ENCODE results near the gene HLA-DOA.
A peak's percentile ranks its signal among the peaks of the same experiment; 100 is the strongest.

Gene HLA-DOA

DNA sequence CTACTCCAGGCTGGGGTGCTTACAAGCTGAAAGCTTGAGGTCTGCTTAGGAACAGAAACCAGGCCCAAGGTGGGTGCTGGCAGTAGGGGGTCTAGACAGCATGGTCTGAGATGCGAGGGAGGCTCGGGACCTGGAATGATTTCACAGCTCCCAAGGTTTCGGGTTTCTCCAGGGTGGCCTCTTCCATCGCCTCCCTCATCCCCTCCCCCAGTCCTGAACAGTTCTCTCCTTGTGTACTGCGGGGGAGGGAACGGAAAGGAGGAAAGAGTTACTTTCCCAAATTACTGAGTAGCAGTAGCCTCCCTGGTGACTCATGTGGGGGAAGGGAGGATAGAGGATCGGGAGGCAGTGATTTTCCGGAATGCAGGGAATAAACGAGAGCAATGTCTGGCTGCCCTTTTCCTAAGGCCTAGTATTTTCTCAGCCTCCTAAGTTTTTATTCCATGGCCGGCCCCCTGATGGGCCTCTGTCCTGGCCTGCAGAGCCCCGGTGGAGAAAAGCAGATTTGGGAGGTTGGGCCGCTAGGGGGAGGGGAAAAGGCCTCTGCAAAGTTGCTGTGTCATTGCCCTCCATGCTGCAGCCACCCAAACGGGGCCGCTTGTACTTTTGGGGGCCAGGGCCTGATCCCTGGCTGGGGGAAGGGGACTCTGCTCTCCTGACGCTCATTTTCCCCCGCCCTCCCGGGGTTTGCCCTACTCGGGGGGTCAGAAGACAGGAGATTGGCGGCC is 39.5 kb downstream of the HLA-DOA start:
- ATAC-seq (ENCODE audit: low read depth): no peak
- Mint-ChIP-seq H3K9me3 (no peaks in the 10 kb centered on the region), H3K27ac (peak overlapping the region; percentile 99), H3K36me3 (peaks cover 24% of the 10 kb centered on the region), H3K4me1 (peaks cover 35% of the 10 kb centered on the region), H3K4me3 (peak overlapping the region; percentile 98), H3K27me3 (no peaks in the 10 kb centered on the region)
- DNase-seq (ENCODE audit: low spot score in 2 of 2): peak in 1 of 2 donors; percentile 63

DNA sequence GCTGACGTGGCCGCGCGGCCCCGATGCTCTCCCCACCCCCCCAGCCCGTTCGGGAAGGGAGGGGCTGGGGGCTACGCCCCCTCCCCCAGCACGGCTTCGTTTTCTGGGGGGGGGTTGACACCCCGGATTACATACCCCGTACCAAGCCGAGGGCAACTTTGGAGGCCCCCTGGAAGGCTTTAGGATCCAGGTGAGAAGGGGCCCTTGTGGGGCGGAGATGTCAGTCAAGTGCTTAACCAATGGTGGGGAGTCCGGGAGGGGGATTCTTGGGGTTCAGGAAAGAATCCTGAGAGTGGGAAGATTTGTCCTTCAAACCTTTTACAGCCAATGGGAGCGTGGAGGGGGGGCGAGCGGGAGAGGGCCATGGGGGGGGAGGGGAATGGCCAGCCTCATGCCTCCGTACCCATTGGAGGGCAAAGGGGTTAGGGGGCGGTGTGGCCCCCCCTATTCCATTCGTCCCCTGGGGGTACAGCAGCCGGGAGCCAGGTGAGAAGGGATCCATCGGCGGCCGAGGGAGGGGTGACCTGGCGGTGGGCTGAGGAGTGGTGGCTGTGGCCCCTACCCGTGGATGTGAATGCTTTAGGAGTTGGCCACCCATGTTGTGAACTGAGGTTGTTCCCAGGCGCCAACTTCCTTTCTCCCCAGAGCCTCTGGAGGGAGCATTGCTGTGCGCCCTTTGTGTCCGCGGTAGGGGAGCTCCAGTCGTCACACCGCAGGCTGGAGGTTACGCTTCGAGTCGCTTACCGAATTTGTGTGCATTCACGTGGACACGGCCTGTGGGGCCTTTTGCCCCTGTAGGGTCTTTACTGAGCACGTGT is 40.3 kb downstream of the HLA-DOA start:
- DNase-seq (ENCODE audit: low spot score in 2 of 2): peak; percentile 36 to 55
- Mint-ChIP-seq H3K27ac (peak overlapping the region; percentile 99), H3K9me3 (no peaks in the 10 kb centered on the region), H3K4me3 (peak overlapping the region; percentile 98), H3K4me1 (peaks cover 30% of the 10 kb centered on the region), H3K27me3 (no peaks in the 10 kb centered on the region), H3K36me3 (peaks cover 20% of the 10 kb centered on the region)
- no peak for ATAC-seq (ENCODE audit: low read depth)

DNA sequence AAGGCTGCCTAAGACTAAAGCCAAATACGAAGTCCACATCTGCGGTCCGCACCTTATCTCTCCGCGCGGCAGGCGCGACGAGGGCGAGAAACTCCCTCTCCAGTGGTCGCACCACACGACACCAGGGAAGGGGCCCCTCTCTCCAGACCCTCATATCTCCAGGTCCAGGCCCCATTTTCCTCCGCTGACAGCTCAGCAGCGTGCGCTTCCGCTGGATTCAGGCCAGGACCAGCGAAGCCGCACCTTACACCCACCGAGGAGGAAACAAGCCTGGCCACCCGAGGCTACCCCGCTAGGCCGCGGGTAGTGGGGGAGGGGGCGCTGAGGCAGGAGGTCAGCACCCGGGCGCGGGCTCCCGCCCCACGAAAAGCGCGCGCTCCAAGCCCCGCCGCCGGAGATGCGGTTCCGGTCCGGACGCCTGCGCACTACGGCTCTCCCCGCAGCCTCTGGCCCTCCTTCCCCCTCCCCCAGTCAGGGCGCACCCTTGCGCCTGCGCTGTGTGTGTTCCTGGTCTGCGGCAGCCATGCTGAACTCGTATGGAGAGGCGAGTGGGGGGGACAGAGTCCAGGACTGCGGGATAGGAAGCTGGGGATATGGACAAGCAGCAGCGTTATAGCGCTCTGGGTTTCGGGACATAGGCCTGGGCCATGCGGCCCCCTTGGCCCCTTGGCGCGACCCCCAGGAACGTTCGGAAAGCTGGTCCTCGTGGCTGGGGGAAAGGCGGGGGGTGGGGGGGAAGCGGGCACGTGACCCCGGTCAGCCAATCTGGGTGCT is 41.1 kb downstream of the HLA-DOA start, which contains the start of gene BRD2:
BRD2 (plus strand) TSS at position 502 of the 774 bp plus-strand sequence. CDS start 4,305 bp downstream, outside the sequence.
- Mint-ChIP-seq H3K36me3 (peaks cover 12% of the 10 kb centered on the region), H3K27me3 (no peaks in the 10 kb centered on the region), H3K9me3 (no peaks in the 10 kb centered on the region), H3K4me3 (peak within 1 kb of the TSS; percentile 98), H3K27ac (peak within 1 kb of the TSS; percentile 99), H3K4me1 (peaks cover 29% of the 10 kb centered on the region)
- peak; percentile 47 for ATAC-seq (ENCODE audit: low read depth)
- DNase-seq (ENCODE audit: low spot score in 2 of 2): peak; percentile 96

DNA sequence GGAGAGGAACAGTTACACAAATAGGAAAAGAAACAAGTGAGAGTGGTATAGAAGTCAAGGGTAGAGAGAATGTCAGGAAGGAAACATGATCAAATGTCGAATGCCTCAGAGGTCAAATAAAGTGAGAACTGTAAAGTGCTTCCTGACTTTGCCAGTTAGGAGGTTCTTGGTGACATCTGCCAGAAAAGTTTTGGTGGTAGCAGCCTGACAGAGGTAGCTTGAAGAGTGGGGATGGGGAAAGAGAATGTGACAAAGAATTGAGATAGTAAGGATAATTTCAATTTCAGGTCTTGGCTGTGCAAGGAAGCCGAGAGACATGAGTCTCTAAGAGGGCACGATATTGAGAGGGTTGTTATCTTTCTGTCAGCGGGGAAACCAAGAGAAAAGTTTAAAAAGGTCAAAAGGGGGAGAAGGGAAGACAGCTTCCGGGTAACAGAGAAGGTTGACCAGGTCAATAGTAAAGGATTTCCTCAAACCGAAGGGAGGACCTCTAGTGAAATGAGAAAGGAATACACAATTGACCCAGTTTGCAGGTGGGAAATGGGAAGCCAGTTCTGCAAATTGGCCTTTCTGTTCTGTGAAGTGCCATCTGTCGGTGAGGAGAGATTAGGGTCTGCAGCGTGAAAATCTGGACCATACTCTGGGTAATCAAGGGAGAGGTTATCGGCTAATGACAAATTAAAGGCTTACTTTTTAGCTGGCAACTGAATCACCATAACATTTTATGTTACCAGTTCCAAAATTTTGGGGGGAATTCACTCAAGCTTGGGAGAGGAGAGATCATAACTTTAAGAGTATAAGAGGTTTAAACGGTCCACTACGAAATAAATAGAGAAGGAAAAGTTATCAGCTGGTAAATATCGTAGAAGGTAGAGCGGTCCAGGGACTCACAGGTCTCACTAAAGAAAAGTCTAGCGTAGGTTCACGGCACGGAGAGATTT is 42.0 kb downstream of the HLA-DOA start:
- H3K9me3 Mint-ChIP-seq: no peaks in the 10 kb centered on the region
- peaks cover 4% of the 10 kb centered on the region for H3K36me3 Mint-ChIP-seq
- no peak for ATAC-seq (ENCODE audit: low read depth)
- H3K4me1 Mint-ChIP-seq: peaks cover 32% of the 10 kb centered on the region
- H3K27me3 Mint-ChIP-seq: no peaks in the 10 kb centered on the region
- peak; percentile 26 to 44 for DNase-seq (ENCODE audit: low spot score in 2 of 2)
- H3K4me3 Mint-ChIP-seq: peak overlapping the region; percentile 98
- peak overlapping the region; percentile 99 for H3K27ac Mint-ChIP-seq

DNA sequence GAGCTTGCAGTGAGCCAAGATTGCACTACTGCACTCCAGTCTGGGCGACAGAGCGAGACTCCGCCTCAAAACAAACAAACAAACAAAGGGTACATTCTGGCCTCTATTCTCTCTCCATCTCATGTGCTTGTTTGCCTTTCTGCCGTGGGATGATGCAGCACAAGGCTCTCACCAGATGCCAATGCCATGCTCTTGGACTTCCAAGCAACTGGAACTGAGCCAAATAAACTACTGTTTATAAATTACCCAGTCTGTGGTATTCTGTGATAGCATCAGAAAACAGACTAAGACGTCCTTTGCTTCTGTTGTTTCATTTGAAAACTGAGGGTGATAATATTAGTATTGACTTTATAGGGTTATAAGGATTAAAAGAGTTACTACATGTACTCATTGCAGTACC is 44.6 kb downstream of the HLA-DOA start:
- DNase-seq (ENCODE audit: low spot score in 2 of 2): no peak
- Mint-ChIP-seq H3K4me1 (peaks cover 49% of the 10 kb centered on the region), H3K27ac (peak overlapping the region; percentile 17), H3K9me3 (no peaks in the 10 kb centered on the region), H3K27me3 (no peaks in the 10 kb centered on the region), H3K4me3 (no peak overlapping the region), H3K36me3 (peaks cover under 1% of the 10 kb centered on the region)
- no peak for ATAC-seq (ENCODE audit: low read depth)

DNA sequence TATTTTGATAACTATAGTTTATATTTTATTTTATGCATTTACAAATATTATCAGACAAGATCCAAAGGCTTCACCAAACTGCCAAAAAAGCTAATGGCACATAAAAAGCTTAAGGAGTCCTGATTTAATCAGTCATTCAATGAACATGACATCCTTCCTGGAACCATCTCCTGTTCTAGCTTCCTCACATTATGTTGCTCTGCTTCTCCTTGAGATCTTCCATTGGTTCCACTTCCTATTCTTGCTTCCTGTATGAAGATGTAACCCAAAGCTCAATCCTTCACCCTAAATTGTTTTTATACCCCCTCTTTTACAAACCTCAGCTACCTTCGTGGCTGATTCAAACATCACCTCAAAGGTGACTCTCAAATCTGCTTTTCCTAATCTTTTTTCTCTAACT is 45.5 kb downstream of the HLA-DOA start:
- Mint-ChIP-seq H3K9me3 (no peaks in the 10 kb centered on the region), H3K27me3 (no peaks in the 10 kb centered on the region), H3K27ac (no peak overlapping the region), H3K36me3 (peaks cover 4% of the 10 kb centered on the region), H3K4me1 (peaks cover 52% of the 10 kb centered on the region), H3K4me3 (no peak overlapping the region)
- ATAC-seq (ENCODE audit: low read depth): no peak
- DNase-seq (ENCODE audit: low spot score in 2 of 2): no peak

DNA sequence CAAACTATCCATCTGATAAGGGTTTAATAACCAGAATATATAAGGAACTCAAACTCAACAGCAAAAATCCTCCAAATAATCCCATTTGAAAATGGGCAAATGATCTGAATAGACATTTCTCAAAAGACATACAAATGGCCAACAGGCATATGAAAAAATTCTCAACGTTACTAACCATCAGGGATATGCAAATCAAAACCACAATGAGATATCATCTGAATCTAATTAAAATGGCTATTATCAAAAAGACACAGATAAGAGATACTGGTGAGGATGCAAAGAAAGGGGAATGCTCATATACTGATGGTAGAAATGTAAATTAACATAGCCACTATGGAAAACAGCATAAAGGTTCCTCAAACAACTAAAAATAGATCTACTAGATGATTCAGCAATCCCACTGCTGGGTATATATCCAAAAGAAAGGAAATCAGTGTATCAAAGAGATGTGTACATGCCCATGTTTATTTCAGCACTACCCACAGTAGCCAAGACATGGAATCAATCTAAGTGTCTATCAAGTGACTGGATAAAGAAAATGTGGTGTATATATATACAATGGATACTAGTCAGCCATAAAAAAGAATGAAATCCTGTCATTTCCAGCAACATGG is 47.1 kb downstream of the HLA-DOA start:
- Mint-ChIP-seq H3K27ac (no peak overlapping the region), H3K4me3 (no peak overlapping the region), H3K36me3 (peaks cover 8% of the 10 kb centered on the region), H3K4me1 (peaks cover 50% of the 10 kb centered on the region), H3K27me3 (no peaks in the 10 kb centered on the region), H3K9me3 (no peaks in the 10 kb centered on the region)
- ATAC-seq (ENCODE audit: low read depth) (no peak), DNase-seq (ENCODE audit: low spot score in 2 of 2) (no peak)

DNA sequence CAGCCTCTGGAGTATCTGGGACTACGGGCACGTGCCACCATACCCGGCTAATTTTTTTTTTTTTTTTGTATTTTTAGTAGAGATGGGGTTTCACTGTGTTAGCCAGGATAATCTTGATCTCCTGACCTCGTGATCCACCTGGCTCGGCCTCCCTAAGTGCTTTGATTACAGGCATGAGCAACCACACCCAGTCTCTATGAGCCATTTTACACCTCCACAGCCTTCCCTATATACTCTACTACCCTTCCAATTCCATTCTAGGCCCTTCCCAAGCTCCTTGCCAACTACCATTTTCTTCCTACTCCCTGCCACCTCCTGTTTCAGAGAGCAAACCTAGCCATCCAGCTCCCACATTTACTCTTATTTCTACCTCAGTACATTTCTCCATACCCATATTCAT is 48.8 kb downstream of the HLA-DOA start:
- no peaks in the 10 kb centered on the region for H3K9me3 Mint-ChIP-seq
- no peaks in the 10 kb centered on the region for H3K27me3 Mint-ChIP-seq
- DNase-seq (ENCODE audit: low spot score in 2 of 2) (no peak), ATAC-seq (ENCODE audit: low read depth) (no peak)
- peaks cover 48% of the 10 kb centered on the region for H3K4me1 Mint-ChIP-seq
- H3K36me3 Mint-ChIP-seq: peaks cover 8% of the 10 kb centered on the region
- no peak overlapping the region for H3K4me3 Mint-ChIP-seq
- H3K27ac Mint-ChIP-seq: peak overlapping the region; percentile 7

DNA sequence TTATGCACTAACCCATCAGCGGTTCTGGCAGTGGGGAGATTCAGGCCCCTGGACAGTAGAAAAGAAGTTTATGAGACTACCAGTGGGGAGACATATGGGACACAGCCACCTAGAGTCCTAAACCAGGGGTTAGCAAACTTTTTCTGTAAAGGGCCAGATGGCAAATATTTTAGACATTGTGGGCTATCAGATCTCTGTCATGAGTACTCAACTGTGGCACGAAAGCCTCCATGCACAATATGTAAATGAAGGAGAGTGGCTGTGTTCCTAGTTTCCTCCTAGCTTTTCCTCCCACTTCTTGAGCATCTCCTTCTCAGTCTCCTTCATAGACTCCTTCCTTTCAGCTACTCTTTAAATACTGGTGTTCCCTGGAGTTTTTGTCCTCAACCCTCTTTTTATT is 53.2 kb downstream of the HLA-DOA start:
- Mint-ChIP-seq H3K27ac (peak overlapping the region; percentile 35), H3K4me3 (peak overlapping the region; percentile 4), H3K27me3 (no peaks in the 10 kb centered on the region), H3K36me3 (peaks cover 10% of the 10 kb centered on the region), H3K4me1 (peaks cover 53% of the 10 kb centered on the region), H3K9me3 (no peaks in the 10 kb centered on the region)
- DNase-seq (ENCODE audit: low spot score in 2 of 2) (peak in 1 of 2 donors; percentile 7), ATAC-seq (ENCODE audit: low read depth) (no peak)

DNA sequence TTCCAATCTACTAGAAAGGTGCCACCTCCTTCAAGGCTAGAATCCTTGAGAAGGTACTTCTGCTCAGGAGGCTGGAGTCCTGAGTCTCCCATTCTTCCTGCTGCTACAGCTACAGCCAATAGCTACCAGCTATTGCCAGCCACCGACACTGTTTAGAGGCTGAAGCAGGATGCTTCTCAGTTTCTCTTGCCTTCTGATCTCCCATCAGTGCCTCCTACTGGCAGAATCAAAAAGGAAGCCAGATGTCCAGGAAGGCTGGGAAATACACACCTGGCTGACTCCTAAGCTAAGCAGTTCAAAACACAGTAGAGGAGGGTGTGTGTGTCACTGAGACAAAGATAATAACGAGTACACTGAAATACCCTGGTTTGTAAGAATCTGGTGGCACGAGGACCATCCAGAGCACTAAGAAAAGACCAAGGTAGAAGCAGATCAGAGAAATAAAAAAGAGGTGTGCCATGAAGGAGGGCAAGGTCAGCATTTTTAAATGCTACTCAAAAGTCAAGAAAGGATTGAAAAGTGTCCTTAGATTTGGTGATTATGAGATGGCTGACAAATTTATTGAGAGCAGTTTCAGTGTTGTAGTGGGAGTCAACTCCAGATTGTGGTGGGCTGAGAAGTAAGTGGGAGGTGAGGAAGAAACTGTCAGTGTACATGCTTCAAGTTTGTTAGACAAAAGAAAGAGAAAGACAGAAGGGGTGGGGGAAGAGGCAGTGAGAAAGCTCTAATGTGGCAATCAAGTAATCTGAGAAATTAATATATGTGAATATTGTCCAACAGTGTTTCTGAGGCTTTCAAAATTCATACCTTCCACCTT is 54.2 kb downstream of the HLA-DOA start:
- Mint-ChIP-seq H3K36me3 (peaks cover 11% of the 10 kb centered on the region), H3K4me3 (peak overlapping the region; percentile 4), H3K4me1 (peaks cover 58% of the 10 kb centered on the region), H3K27ac (peak overlapping the region; percentile 35), H3K9me3 (no peaks in the 10 kb centered on the region), H3K27me3 (no peaks in the 10 kb centered on the region)
- ATAC-seq (ENCODE audit: low read depth) (no peak), DNase-seq (ENCODE audit: low spot score in 2 of 2) (peak in 1 of 2 donors; percentile 12)

DNA sequence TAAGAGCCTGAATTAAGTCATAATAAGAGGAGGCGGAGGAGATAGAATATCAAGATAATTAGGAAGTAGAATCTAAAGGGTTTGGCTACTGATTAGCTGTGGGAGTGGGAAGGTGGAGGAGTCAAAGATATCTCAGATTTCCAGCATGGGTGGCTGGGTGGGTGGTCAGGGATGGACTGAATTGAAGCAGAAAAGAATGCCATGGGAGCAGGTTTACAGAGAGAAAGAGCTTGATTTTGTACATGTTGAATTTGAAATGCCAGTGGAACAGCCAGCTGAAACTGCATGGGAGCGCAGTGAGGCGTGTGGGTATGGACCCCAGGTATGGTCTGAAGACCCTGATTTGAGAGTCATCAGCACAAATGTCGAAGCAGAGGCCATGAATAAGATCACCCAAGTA is 55.1 kb downstream of the HLA-DOA start:
- Mint-ChIP-seq H3K4me1 (peaks cover 64% of the 10 kb centered on the region), H3K36me3 (peaks cover 17% of the 10 kb centered on the region), H3K4me3 (peak overlapping the region; percentile 99), H3K27me3 (no peaks in the 10 kb centered on the region), H3K27ac (peak overlapping the region; percentile 99), H3K9me3 (no peaks in the 10 kb centered on the region)
- no peak for ATAC-seq (ENCODE audit: low read depth)
- DNase-seq (ENCODE audit: low spot score in 2 of 2): no peak

Measured in memory B cell (primary cell).